Stimulated activated effector memory CD8-positive, alpha-beta T cell treated with anti-CD3 and anti-CD28 coated beads, Interleukin-12 subunit alpha, Interleukin-12 subunit beta, amount 100 ng/mL, for 72 hours (primary cell): ENCODE data around the gene TMEM108.

Experiments
- ATAC-seq: fragments of 150-1000 bp; cut with Tn5 transposase; 2 replicates; pipeline ENCODE4 v1.10.0; 2021
- DNase-seq, 2 donors: peaks; one replicate each; pipeline ENCODE4 v3.0.0; 2021 to 2022; ENCODE audit warnings: low spot score in 2 of 2
- H3K27ac Mint-ChIP-seq: one replicate; pipeline ENCODE4 v1.8.0; 2022; ENCODE audit warnings: mild to moderate bottlenecking, mixed read lengths
- H3K36me3 Mint-ChIP-seq: one replicate; pipeline ENCODE4 v1.8.0; 2022; ENCODE audit warnings: mild to moderate bottlenecking, mixed read lengths
- H3K4me1 Mint-ChIP-seq: one replicate; pipeline ENCODE4 v1.8.0; 2022; ENCODE audit warnings: mixed read lengths
- H3K4me3 Mint-ChIP-seq: one replicate; pipeline ENCODE4 v1.8.0; 2022; ENCODE audit warnings: mild to moderate bottlenecking, mixed read lengths
- H3K9me3 Mint-ChIP-seq: one replicate; pipeline ENCODE4 v1.8.0; 2022; ENCODE audit warnings: mixed read lengths

Gene TMEM108

DNA sequence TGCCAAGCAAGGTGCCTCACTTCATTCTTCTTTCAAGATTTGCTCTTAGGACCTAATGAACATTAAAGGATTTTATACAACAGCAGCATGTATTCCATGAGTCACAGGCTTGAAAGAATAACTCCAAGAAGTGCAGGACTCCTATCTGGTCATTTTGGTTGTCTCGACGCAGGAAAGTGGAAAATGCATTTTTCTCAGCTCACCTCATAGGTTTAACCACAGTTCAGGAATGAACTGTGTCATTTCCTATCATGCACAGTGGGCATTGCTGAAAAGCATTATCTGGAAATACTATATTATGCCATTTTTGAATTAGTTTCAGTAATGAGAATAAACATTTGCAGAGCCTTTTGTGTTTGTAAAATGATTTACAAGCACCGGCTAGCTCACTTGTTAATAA is 263.0 kb downstream of the TMEM108 start:
- Mint-ChIP-seq H3K9me3 (no peaks in the 10 kb centered on the region), H3K27ac (no peak overlapping the region), H3K4me1 (no peaks in the 10 kb centered on the region), H3K4me3 (no peak overlapping the region), H3K36me3 (no peaks in the 10 kb centered on the region)
- no peak for DNase-seq
- no peak for ATAC-seq

DNA sequence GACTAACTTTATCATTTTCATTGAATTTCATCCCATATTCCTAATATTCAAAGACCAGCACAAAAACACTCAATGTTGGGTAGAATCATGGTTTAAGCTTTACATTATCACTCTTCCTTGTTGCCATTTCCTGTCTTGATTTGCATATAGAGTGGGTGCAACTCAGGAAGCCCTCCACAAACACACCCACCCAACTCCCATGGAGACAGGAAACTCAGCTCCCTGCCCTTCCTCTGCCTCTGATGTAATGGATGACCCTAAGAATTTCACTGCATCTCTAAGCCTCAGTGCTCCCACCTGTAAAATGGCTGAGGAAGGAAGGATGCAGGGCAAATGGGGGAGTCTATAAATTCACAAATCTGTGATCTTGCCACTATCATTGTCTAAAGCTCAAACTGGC is 263.5 kb downstream of the TMEM108 start:
- H3K4me3 Mint-ChIP-seq, result no peak overlapping the region
- no peaks in the 10 kb centered on the region for H3K36me3 Mint-ChIP-seq
- ATAC-seq (no peak), DNase-seq (no peak)
- no peaks in the 10 kb centered on the region for H3K9me3 Mint-ChIP-seq
- H3K27ac Mint-ChIP-seq, result no peak overlapping the region
- no peaks in the 10 kb centered on the region for H3K4me1 Mint-ChIP-seq

DNA sequence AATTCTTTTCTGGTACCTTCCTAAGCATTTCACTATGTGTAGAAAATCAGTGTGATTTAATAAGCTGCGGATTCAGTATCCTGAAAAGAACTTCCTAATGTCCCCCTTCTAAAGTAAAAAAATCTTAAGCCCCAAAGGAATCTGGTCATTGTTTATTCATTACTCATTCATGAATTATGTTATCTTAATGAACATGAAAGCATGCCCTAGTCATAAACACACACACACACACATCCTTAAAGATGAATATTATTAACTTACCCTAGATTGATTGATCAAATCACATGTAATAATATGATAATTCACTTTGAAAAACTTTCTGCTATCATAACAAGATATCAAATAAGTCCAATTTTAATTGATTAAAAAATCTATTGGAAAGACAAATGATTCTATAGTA is 265.2 kb downstream of the TMEM108 start:
- Mint-ChIP-seq H3K4me3 (no peak overlapping the region), H3K4me1 (no peaks in the 10 kb centered on the region), H3K27ac (no peak overlapping the region), H3K9me3 (no peaks in the 10 kb centered on the region), H3K36me3 (no peaks in the 10 kb centered on the region)
- DNase-seq (no peak), ATAC-seq (no peak)

DNA sequence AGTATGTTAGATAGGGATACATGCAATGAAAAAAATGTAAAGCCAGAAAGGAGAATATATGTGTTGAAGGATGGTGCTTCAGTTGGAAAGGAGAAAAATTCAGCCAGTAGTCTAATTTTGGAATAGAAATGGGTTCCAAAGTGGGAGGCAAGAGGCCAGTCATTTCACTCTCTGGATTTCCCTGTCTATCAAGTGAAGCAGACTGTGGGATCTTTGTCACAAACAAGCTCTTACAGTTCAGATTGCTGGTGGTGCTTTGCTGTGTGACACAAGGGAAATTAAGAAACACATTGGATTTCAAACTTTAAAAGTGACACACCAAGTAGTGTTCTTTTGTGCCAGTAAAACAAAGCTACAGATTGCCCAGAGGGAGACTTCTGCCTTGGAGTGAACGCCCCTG is 279.7 kb downstream of the TMEM108 start:
- ATAC-seq, result no peak
- DNase-seq, result no peak
- H3K4me3 Mint-ChIP-seq, result no peak overlapping the region
- H3K36me3 Mint-ChIP-seq, result no peaks in the 10 kb centered on the region
- H3K9me3 Mint-ChIP-seq, result peaks cover 5% of the 10 kb centered on the region
- H3K27ac Mint-ChIP-seq, result no peak overlapping the region
- H3K4me1 Mint-ChIP-seq, result no peaks in the 10 kb centered on the region

DNA sequence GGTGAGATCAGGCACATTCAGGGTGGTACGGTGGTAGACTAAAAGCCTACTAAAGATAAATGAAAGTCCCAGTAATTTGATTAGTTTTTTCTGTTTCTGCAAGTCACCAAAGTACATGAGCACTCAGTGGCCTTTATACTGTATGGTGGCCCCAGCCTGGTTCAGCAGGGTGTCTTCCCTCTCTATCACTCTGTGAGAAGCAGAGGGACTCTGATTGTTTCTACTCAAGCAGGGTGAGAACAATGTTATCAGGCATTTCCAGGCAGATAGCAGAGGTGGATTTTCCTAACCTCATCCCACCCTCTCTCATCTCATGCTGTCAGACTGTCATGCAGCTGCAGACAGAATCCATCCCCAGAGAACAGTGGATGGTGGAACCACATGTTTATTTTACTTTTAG is 290.2 kb downstream of the TMEM108 start:
- Mint-ChIP-seq H3K4me3 (no peak overlapping the region), H3K4me1 (no peaks in the 10 kb centered on the region), H3K27ac (no peak overlapping the region), H3K9me3 (no peaks in the 10 kb centered on the region), H3K36me3 (no peaks in the 10 kb centered on the region)
- DNase-seq, result no peak
- ATAC-seq, result no peak

DNA sequence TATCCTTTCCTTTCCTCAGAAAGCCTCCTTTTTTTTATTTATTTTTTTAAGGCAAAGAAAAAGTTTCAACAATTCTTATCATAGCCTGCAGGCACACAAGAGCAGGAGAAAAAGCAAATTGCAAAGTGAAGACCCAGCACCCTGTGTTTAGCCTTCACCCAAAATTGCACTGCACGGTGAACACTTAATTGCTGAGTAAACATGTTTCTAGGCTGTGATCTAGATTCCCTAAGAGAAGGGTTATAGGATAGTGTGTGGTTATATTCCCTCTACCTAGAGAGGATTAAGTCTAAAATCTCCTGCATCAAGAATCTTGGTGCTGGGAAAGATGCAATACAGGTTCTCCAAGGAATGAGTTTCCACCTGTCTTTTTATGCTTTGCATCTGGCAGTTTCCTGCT is 291.4 kb downstream of the TMEM108 start:
- no peak overlapping the region for H3K4me3 Mint-ChIP-seq
- H3K9me3 Mint-ChIP-seq, result no peaks in the 10 kb centered on the region
- no peaks in the 10 kb centered on the region for H3K36me3 Mint-ChIP-seq
- no peaks in the 10 kb centered on the region for H3K4me1 Mint-ChIP-seq
- ATAC-seq (no peak), DNase-seq (no peak)
- no peak overlapping the region for H3K27ac Mint-ChIP-seq

DNA sequence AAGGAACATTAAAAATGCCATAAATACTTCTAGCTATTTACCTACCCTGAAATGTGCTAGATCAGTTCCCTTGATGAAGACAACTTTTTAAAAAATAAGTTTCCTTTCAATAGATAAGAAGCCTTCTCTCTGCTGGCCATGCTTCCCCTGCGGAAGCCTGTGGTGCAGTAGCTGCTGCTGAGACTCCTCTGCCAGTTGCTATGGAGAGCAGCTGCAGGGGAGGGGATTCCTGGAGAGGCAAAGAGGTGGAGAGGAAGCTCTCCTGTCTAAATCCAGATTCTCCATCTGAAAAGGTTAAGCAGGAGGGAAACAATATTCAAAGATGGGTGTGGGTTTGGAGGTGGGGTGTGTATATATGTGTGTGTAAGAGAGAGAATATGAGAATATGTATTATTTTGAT is 291.9 kb downstream of the TMEM108 start:
- Mint-ChIP-seq H3K27ac (no peak overlapping the region), H3K4me3 (no peak overlapping the region), H3K9me3 (no peaks in the 10 kb centered on the region), H3K36me3 (no peaks in the 10 kb centered on the region), H3K4me1 (no peaks in the 10 kb centered on the region)
- DNase-seq (no peak), ATAC-seq (no peak)

DNA sequence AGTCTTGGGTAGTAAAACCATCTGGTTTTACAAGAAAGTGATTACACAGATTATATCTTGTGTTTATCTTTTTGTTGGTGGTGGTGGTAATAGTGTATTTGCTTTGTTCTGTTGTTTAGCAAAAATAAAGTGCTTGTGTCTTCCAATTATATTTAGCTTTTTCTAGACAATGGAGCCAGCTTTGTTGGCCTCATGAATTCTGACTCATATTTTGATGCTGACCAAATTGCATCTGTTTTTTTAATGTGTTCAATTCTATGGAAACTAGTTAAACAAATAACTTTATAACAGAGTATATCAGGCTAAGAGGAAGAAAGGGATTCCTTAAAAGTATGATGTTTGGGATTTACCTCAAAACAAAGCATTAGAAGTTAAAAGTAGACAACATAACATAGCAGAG is 292.3 kb downstream of the TMEM108 start:
- no peak overlapping the region for H3K27ac Mint-ChIP-seq
- no peaks in the 10 kb centered on the region for H3K9me3 Mint-ChIP-seq
- H3K4me1 Mint-ChIP-seq, result no peaks in the 10 kb centered on the region
- H3K4me3 Mint-ChIP-seq, result no peak overlapping the region
- H3K36me3 Mint-ChIP-seq, result no peaks in the 10 kb centered on the region
- DNase-seq (no peak), ATAC-seq (no peak)

DNA sequence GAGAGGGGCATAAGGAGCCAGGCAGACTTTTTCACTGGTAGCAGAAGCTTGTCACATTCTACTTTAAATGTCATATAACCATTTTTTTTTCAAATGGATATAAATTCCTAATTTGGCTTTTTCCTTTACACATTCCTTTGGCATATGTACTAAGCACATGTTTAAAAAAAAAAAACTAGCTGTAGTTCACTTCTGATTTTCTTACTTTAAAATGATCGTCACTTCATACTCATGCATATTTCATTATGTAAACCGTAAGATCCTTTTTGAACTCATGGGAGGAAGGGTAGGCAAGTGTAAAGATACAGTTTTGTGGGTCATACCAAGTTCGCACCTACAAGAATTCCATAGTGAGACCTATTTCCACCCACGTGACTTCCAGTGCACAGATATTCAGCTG is 316.5 kb downstream of the TMEM108 start:
- Mint-ChIP-seq H3K9me3 (no peaks in the 10 kb centered on the region), H3K27ac (no peak overlapping the region), H3K4me3 (no peak overlapping the region), H3K4me1 (no peaks in the 10 kb centered on the region), H3K36me3 (no peaks in the 10 kb centered on the region)
- DNase-seq (no peak), ATAC-seq (no peak)

DNA sequence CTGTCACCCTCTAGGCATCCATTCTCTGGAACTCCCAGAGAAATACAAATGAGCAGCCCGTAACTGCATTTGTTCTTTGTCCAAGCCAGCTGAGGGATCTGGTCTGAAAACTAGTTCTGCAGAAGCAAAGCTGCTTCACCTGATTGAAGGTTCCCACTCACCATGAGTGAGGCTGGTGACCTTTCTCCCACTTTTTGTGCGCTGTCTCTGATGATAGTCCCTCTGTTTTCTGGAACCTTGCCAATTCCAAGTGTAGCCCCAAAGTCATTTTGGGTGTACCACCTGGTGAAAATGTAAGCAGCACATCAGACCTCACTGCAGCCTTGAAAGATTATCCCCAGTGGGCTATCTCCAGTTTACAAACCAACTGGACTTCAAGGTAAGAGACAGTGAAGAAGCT is 322.3 kb downstream of the TMEM108 start:
- H3K27ac Mint-ChIP-seq, result no peak overlapping the region
- no peaks in the 10 kb centered on the region for H3K9me3 Mint-ChIP-seq
- H3K4me3 Mint-ChIP-seq, result no peak overlapping the region
- no peaks in the 10 kb centered on the region for H3K4me1 Mint-ChIP-seq
- H3K36me3 Mint-ChIP-seq, result no peaks in the 10 kb centered on the region
- ATAC-seq (no peak), DNase-seq (no peak)

DNA sequence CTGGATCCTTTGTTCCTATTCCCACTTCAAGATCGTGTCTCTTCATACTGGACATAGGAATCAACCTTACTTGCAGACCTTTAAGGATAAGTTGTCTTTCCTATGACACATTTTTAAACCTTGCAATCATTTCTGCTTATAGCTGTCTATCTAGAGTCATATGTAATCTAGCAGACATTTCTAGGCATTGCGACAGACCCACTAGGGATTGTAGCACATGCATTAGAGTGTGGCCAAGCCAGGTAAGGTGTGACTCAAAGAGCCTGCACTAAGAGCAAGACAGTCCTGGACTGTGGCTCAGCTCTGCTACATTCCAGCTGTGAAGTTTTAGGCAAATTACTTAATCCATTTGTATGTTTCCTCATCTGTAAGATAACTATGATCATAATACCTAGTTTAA is 322.8 kb downstream of the TMEM108 start:
- no peak for DNase-seq
- H3K4me3 Mint-ChIP-seq, result no peak overlapping the region
- no peaks in the 10 kb centered on the region for H3K4me1 Mint-ChIP-seq
- no peak overlapping the region for H3K27ac Mint-ChIP-seq
- H3K36me3 Mint-ChIP-seq, result no peaks in the 10 kb centered on the region
- no peaks in the 10 kb centered on the region for H3K9me3 Mint-ChIP-seq
- ATAC-seq, result no peak

DNA sequence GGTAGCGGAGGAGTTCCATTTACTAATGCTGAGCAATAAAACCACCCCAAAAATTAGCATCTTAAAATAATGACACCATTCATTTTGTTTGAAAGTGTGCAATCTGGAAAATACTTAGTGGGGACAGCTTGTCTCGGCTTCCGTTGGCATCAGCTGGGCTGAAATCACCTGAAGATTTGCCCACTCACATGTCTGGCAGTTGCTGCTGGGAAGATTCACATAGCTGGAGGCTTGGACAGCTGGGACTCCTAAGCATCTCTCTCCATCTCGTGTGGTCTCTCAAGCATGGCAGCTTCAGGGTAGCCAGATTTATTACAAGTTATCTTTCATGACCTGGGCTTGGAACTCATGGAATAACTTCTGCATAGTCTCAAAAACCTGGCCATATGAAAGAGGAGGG is 323.2 kb downstream of the TMEM108 start:
- H3K9me3 Mint-ChIP-seq, result no peaks in the 10 kb centered on the region
- H3K27ac Mint-ChIP-seq, result no peak overlapping the region
- DNase-seq (no peak), ATAC-seq (no peak)
- no peaks in the 10 kb centered on the region for H3K4me1 Mint-ChIP-seq
- H3K4me3 Mint-ChIP-seq, result no peak overlapping the region
- no peaks in the 10 kb centered on the region for H3K36me3 Mint-ChIP-seq

DNA sequence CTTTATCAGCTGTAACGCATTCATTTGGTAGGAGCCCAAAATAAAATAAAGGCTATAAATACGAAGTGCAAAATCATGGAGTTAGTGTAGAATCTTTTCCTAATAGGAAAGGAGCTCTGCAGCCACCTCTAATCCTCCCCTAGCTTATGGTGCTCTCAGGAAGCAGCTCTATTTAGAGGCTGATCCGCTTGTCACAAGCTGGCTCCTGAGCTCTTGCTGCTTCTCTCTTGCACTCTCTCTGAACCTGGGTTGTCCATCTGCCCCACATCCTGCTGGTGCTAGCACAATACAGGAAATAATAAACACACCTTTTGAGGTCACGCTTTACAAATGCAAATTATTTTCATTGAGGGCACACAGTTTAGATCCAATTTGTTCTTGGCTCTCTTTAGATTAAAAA is 324.3 kb downstream of the TMEM108 start:
- DNase-seq, result no peak
- no peaks in the 10 kb centered on the region for H3K9me3 Mint-ChIP-seq
- H3K4me3 Mint-ChIP-seq, result no peak overlapping the region
- H3K4me1 Mint-ChIP-seq, result no peaks in the 10 kb centered on the region
- H3K27ac Mint-ChIP-seq, result no peak overlapping the region
- no peaks in the 10 kb centered on the region for H3K36me3 Mint-ChIP-seq
- no peak for ATAC-seq

DNA sequence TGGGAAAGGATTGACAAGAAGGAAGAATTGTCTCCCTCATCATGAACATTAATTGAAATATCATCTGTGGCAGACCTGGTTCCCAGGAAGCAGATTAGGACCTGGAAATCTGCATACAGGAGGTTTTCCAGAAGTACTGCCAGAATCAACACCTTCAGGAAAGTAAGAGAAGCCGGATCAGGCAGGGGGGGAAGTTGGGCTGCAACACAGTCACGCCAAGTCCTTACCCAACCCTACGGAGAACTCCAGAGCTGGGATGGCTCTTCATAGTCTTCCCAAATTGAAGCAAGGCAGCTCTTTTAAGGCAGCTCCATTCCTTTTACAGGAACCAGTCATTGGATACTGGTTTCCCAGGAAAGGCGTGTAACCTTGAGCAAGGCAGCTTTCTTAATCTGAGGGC is 326.5 kb downstream of the TMEM108 start:
- H3K9me3 Mint-ChIP-seq, result no peaks in the 10 kb centered on the region
- no peak for DNase-seq
- no peak overlapping the region for H3K4me3 Mint-ChIP-seq
- no peaks in the 10 kb centered on the region for H3K36me3 Mint-ChIP-seq
- H3K4me1 Mint-ChIP-seq, result no peaks in the 10 kb centered on the region
- ATAC-seq, result no peak
- H3K27ac Mint-ChIP-seq, result no peak overlapping the region

DNA sequence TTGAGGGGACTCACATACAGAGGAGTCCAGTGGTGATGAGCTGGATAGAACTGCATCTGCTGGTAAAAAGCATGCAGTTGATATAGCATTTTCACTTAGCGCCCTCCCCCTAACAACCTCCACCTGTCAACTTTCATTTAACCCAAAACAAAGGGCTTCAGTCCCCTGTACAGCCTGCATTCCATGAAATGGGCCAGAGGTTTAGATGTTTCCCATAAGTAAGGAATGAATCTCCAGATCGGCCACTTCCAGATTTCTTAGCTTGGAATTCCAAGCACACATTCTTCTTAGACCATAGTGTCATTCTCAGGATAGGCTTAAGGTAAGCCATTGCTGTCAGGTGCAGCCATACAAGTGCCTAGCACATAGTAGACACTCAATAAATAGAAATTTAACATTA is 328.7 kb downstream of the TMEM108 start:
- Mint-ChIP-seq H3K4me3 (no peak overlapping the region), H3K27ac (no peak overlapping the region), H3K36me3 (no peaks in the 10 kb centered on the region), H3K4me1 (no peaks in the 10 kb centered on the region), H3K9me3 (no peaks in the 10 kb centered on the region)
- DNase-seq (no peak), ATAC-seq (no peak)

DNA sequence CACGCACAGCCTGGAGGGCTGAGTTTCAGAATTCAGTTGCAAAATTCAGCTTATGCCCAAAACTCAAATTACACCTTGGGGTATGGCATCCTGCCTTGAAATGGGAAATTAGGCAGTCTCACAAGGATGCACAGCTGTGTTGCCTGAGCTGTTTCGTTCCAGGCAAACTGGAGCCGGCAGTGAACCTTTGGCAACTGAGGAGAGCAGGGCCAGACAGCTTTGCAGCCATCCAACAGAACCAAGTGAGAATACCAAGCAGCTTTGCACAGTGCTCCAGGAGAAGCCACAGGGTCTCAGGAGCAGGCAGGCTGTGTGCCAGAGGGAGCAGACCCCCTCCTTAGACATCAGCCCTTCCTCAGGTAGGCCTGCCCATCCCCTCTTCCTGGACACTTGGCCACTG is 329.2 kb downstream of the TMEM108 start:
- no peaks in the 10 kb centered on the region for H3K9me3 Mint-ChIP-seq
- H3K36me3 Mint-ChIP-seq, result no peaks in the 10 kb centered on the region
- no peak overlapping the region for H3K4me3 Mint-ChIP-seq

DNA sequence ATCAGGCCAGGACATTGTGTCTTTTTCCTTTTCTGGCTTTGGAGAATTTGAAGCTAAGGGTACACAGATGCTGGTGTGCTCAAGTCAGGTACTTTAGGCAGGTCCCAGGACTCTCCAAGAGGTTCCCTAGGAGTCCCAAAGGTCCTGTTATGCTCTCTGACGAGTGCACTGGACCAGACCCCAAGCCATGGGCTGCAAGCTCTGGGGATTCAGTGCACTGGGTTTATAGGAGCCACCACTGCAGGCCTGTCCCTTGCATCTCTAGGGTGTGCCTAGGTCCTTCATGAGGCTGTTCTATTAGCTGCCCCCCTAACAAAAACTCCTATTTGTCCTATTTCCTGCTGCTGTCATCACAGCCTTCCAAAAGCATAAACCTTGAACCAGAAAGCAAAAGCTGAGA is 329.8 kb downstream of the TMEM108 start:
- ATAC-seq, result peak; percentile 38

More for the DNA sequence above, 329.2 kb downstream of the TMEM108 start:
- Mint-ChIP-seq H3K27ac (no peak overlapping the region), H3K4me1 (no peaks in the 10 kb centered on the region)
- DNase-seq, result no peak
- ATAC-seq, result peak; percentile 4

More for the DNA sequence above, 329.8 kb downstream of the TMEM108 start:
- Mint-ChIP-seq H3K4me1 (no peaks in the 10 kb centered on the region), H3K4me3 (no peak overlapping the region), H3K9me3 (no peaks in the 10 kb centered on the region), H3K36me3 (no peaks in the 10 kb centered on the region), H3K27ac (no peak overlapping the region)
- DNase-seq, result peak in 1 of 2 donors; percentile 23
